Neutrophil (primary cell): ENCODE data around the gene FGF14.
"Not testable (repeated sequence)": the region's sequence is repeated elsewhere in the genome, so short reads cannot be mapped to it uniquely, and the experiment has no call there.

ENCODE experiments used
- H3K27ac ChIP-seq: fragments of 200-600 bp; sonication (generic); 2 replicates; pipeline ENCODE4 v1.5.1; 2016; ENCODE audit warnings: mild to moderate bottlenecking, moderate library complexity
- H3K27me3 ChIP-seq: fragments of 200-600 bp; sonication (generic); 2 replicates; pipeline ENCODE4 v1.6.0; 2016; ENCODE audit warnings: mild to moderate bottlenecking
- H3K36me3 ChIP-seq: fragments of 200-600 bp; sonication (generic); 2 replicates; pipeline ENCODE4 v1.5.1; 2017
- H3K4me1 ChIP-seq, 2 experiments: fragments of 200-600 bp in 1 of 2; sonication (generic) in 1 of 2; 1 replicate in 1 of 2; 2 replicates in 1 of 2; pipeline versions ENCODE4 v1.5.1 to v1.6.1; 2013 to 2016; ENCODE audit warnings: low read depth in 1 of 2, low read length in 1 of 2, mild to moderate bottlenecking in 1 of 2, moderate library complexity in 1 of 2; ENCODE audit not compliant: control insufficient read depth in 1 of 2, insufficient read depth in 1 of 2
- H3K4me3 ChIP-seq, 2 experiments: fragments of 200-600 bp in 1 of 2; sonication (generic) in 1 of 2; 1 replicate in 1 of 2; 2 replicates in 1 of 2; pipeline ENCODE4 v1.5.1; 2013 to 2016; ENCODE audit warnings: low read depth in 1 of 2, low read length in 1 of 2, mild to moderate bottlenecking in 1 of 2, moderate library complexity in 1 of 2
- H3K9me3 ChIP-seq: fragments of 200-600 bp; sonication (generic); 2 replicates; pipeline ENCODE4 v1.5.1; 2016
- TF ChIP-seq, protein P1 (sequence below): fragments of 200-600 bp; sonication (generic); IDR thresholded peaks from 2 replicates; pipeline ENCODE4 v1.5.1; 2016; ENCODE audit warnings: antibody characterized with exemption

Gene FGF14

DNA sequence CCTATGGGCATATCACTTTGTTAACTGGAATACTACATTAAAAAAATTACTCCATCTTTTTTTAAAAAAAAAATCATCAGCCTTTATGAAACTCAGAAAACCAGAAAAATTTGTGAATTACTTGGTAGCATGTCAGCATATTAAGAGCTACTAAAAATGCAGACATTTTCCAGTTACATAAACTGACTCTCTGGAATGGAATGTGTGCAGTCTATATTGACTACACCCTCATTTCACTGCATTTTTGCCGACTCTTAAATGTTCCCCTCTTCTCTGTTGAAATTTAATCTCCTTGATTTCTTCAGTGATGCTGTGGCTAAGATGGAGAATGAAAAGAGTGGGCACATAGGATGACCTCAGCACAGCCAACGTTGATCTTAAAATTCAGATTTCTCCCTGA, 555.6 kb downstream of the FGF14 start:
- Histone ChIP-seq H3K9me3 (no peaks in the 10 kb centered on the region), H3K27ac (no peak overlapping the region), H3K36me3 (no peaks in the 10 kb centered on the region), H3K4me3 (no peak overlapping the region), H3K4me1 (no peaks in the 10 kb centered on the region), H3K27me3 (no peaks in the 10 kb centered on the region)
- TF ChIP-seq, protein P1, sequence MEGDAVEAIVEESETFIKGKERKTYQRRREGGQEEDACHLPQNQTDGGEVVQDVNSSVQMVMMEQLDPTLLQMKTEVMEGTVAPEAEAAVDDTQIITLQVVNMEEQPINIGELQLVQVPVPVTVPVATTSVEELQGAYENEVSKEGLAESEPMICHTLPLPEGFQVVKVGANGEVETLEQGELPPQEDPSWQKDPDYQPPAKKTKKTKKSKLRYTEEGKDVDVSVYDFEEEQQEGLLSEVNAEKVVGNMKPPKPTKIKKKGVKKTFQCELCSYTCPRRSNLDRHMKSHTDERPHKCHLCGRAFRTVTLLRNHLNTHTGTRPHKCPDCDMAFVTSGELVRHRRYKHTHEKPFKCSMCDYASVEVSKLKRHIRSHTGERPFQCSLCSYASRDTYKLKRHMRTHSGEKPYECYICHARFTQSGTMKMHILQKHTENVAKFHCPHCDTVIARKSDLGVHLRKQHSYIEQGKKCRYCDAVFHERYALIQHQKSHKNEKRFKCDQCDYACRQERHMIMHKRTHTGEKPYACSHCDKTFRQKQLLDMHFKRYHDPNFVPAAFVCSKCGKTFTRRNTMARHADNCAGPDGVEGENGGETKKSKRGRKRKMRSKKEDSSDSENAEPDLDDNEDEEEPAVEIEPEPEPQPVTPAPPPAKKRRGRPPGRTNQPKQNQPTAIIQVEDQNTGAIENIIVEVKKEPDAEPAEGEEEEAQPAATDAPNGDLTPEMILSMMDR = no peak

DNA sequence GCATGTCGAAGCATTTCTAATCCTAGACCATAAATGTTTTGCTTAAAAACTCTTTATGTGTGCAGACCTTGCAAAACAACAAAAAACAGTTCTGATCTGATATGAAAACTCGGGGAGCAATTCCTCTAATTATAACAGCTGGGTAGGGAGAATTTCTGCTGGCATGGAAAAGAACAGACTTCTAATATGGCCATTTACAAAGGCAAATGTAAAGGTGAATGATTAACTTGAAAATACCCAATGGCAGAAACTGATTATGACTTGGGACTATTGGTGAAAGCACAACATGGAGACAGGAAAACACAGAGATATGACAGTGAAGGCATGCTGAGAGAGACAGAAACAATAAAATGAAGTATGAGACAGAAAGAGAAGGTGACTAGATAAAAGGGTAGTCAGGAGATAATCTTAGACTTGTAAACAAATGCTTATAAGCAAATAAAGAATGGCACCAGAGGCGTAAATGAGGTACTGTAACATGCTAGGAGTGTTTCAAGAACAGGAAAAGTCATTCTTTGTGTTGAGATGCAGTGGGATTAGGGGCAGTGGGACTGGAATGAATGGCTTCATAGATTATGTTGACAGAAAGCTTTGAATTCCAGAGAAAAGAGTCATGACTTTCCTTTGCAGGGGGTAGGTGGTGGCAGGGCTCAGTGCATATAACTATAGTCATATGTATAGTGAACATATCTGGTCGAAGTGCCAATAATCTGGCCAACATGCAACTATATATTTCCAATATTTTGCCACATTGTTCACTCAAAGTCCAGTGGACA, 556.4 kb downstream of the FGF14 start:
- no peaks in the 10 kb centered on the region for H3K9me3 ChIP-seq
- H3K4me3 ChIP-seq = no peak overlapping the region
- TF ChIP-seq, protein P1 = no peak
- H3K4me1 ChIP-seq = no peaks in the 10 kb centered on the region
- H3K36me3 ChIP-seq = no peaks in the 10 kb centered on the region
- no peak overlapping the region for H3K27ac ChIP-seq
- no peaks in the 10 kb centered on the region for H3K27me3 ChIP-seq

DNA sequence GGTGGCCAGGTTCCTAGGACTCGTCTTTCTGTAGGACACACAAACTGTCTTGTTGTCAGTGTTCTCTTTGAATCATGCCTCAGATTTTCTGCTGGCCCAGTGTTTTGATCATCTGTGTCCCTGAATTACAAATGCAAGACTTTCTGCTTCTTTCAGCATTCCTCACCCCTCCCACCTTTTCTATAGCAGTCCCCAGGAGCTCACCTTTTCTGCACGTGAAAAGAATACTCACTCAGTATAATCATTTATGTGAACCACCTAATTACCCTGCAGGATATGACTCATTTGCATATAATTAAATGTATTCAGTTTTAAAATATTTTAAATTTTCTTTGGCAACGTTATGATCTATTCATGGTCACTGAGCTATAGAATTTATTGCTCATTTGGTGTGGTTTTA, 560.1 kb downstream of the FGF14 start:
- no peaks in the 10 kb centered on the region for H3K9me3 ChIP-seq
- no peak overlapping the region for H3K27ac ChIP-seq
- H3K4me3 ChIP-seq = no peak overlapping the region
- TF ChIP-seq, protein P1 = no peak
- no peaks in the 10 kb centered on the region for H3K27me3 ChIP-seq
- H3K4me1 ChIP-seq = no peaks in the 10 kb centered on the region
- no peaks in the 10 kb centered on the region for H3K36me3 ChIP-seq

DNA sequence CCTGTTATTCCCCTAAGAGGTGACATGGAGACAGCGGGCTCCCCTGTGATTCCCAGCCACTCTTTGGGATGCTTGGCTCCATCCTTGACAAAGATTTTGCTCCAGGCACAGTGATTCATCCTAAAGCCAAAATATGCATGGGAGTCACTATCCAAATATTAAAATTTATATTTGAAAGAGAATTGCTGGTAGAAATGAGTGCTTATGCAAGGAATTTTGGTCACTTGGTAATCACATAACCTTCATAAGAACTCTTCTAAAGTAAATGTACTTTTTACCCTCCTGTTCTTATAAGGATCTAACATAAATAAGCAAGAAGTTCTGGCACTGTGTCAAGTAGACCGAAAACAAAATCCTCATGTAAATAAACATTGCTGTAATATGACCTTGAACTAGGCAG, 563.5 kb downstream of the FGF14 start:
- TF ChIP-seq, protein P1 = no peak
- H3K36me3 ChIP-seq = no peaks in the 10 kb centered on the region
- no peaks in the 10 kb centered on the region for H3K9me3 ChIP-seq
- no peak overlapping the region for H3K27ac ChIP-seq
- no peaks in the 10 kb centered on the region for H3K4me1 ChIP-seq
- no peaks in the 10 kb centered on the region for H3K27me3 ChIP-seq
- no peak overlapping the region for H3K4me3 ChIP-seq

DNA sequence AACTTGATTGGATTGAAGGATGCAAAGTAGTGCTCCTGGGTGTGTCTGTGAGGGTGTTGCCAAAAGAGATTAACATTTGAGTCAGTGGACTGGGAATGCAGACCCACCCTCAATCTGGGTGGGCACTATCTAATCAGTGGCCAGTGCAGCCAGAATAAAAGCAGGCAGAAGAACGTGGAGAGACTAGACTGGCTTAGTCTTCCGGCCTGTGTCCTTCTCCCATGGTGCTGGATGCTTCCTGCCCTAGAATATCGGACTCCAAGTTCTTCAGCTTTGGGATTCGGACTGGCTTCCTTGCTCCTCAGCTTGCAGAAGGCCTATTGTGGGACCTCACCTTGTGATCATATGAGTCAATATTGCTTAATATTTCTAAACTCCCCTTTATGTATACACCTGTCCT, 564.1 kb downstream of the FGF14 start:
- not testable (repeated sequence) for H3K27ac ChIP-seq, H3K9me3 ChIP-seq, H3K4me1 ChIP-seq, H3K4me3 ChIP-seq, H3K36me3 ChIP-seq, H3K27me3 ChIP-seq

DNA sequence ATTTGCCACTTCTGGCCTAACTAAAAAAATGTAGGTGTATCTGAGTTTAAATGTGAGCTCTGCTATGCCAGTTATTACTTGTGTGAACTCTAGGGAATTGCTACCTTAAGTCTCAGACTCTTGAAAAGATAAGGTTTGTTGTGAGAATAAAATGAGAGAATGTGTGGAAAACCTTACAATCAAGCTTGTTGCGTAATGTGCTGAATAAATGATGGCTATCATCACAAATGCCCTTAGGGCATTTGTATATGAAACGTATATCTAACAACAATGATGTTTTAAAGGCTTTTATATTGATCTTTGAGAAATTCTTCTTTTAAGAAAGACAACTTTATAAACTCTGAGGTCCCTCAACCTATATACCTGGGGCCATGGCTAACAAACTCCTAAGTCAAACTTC, 564.6 kb downstream of the FGF14 start:
- Histone ChIP-seq H3K27me3 (no peaks in the 10 kb centered on the region), H3K4me1 (no peaks in the 10 kb centered on the region), H3K9me3 (no peaks in the 10 kb centered on the region), H3K27ac (no peak overlapping the region), H3K4me3 (no peak overlapping the region), H3K36me3 (no peaks in the 10 kb centered on the region)
- TF ChIP-seq, protein P1 = no peak
